Suppressor macrophage treated with lipopolysaccharide for 1 hour (primary cell): ENCODE results near the gene TBC1D14.

ENCODE experiments used
- DNase-seq, 3 donors: peaks; one replicate each; pipeline ENCODE4 v3.0.0-alpha.2; 2020 to 2022

TBC1D14 gene

GRCh38 chr4:7045961-7046921 is 136.6 kb downstream of the TBC1D14 start:
- no peak for DNase-seq

GRCh38 chr4:7046971-7047370 is 137.3 kb downstream of the TBC1D14 start:
- no peak for DNase-seq

GRCh38 chr4:7048642-7049041 is 139.0 kb downstream of the TBC1D14 start:
- no peak for DNase-seq

GRCh38 chr4:7049295-7049694 is 139.7 kb downstream of the TBC1D14 start:
- no peak for DNase-seq

GRCh38 chr4:7049739-7050138 is 140.1 kb downstream of the TBC1D14 start:
- no peak for DNase-seq

GRCh38 chr4:7050481-7051143 is 141.0 kb downstream of the TBC1D14 start:
- DNase-seq = no peak

GRCh38 chr4:7051144-7051495 is 141.5 kb downstream of the TBC1D14 start:
- no peak for DNase-seq

GRCh38 chr4:7051905-7052304 is 142.3 kb downstream of the TBC1D14 start:
- no peak for DNase-seq

GRCh38 chr4:7052313-7052712 is 142.7 kb downstream of the TBC1D14 start:
- no peak for DNase-seq

- DNase-seq = peak; percentile 42 to 54 (median 47)
Measured at GRCh38 chr4:7052923-7053715, 143.5 kb downstream of the TBC1D14 start.

- DNase-seq = no peak
Measured at GRCh38 chr4:7054106-7054880, 144.7 kb downstream of the TBC1D14 start.

- DNase-seq = no peak
Measured at GRCh38 chr4:7055111-7055989, 145.7 kb downstream of the TBC1D14 start.

- DNase-seq = no peak
Measured at GRCh38 chr4:7055990-7056325, 146.3 kb downstream of the TBC1D14 start.

GRCh38 chr4:7058792-7059191 is 149.2 kb downstream of the TBC1D14 start:
- no peak for DNase-seq

- DNase-seq = peak in 2 of 3 donors; percentile 37 to 50
Measured at GRCh38 chr4:7059662-7060061, 150.0 kb downstream of the TBC1D14 start.

GRCh38 chr4:7060346-7061150 is 150.9 kb downstream of the TBC1D14 start:
- DNase-seq = peak; percentile 38 to 50 (median 47)

GRCh38 chr4:7061815-7062214 is 152.2 kb downstream of the TBC1D14 start:
- no peak for DNase-seq

GRCh38 chr4:7062816-7063215 is 153.2 kb downstream of the TBC1D14 start:
- DNase-seq = no peak

GRCh38 chr4:7063362-7063761 is 153.7 kb downstream of the TBC1D14 start:
- DNase-seq = no peak

- DNase-seq = no peak
Measured at GRCh38 chr4:7066006-7066405, 156.4 kb downstream of the TBC1D14 start.

GRCh38 chr4:7066493-7066892 is 156.9 kb downstream of the TBC1D14 start:
- no peak for DNase-seq
